Trophoblast cell (in vitro differentiated cells and primary cell): ENCODE data around the gene BAG3.
"Not testable (repeated sequence)": the region's sequence is repeated elsewhere in the genome, so short reads cannot be mapped to it uniquely, and the experiment has no call there.

ENCODE experiments used
- DNase-seq, 2 donors: peaks; one replicate each; pipeline ENCODE4 v3.0.0-alpha.2; 2016
- H2AFZ ChIP-seq: 2 replicates; pipeline ENCODE4 v1.6.1; 2013; ENCODE audit warnings: low read length, moderate library complexity, mild to moderate bottlenecking; ENCODE audit not compliant: insufficient read depth, poor library complexity
- H2AK5ac ChIP-seq: 2 replicates; pipeline ENCODE4 v1.6.1; 2013; ENCODE audit warnings: mild to moderate bottlenecking, low read length
- H2BK120ac ChIP-seq: 2 replicates; pipeline ENCODE4 v1.6.1; 2013; ENCODE audit warnings: low read length, mild to moderate bottlenecking, moderate library complexity; ENCODE audit not compliant: insufficient read depth, poor library complexity
- H2BK12ac ChIP-seq: 2 replicates; pipeline ENCODE4 v1.6.1; 2013; ENCODE audit warnings: mild to moderate bottlenecking, low read length, moderate library complexity
- H2BK5ac ChIP-seq: 2 replicates; pipeline ENCODE4 v1.6.1; 2013; ENCODE audit warnings: low read length, low read depth, moderate library complexity, mild to moderate bottlenecking; ENCODE audit not compliant: poor library complexity
- H3K14ac ChIP-seq: 2 replicates; pipeline ENCODE4 v1.6.1; 2013; ENCODE audit warnings: mild to moderate bottlenecking, low read length
- H3K18ac ChIP-seq: 2 replicates; pipeline ENCODE4 v1.6.1; 2013; ENCODE audit warnings: mild to moderate bottlenecking, low read length
- H3K23ac ChIP-seq: 2 replicates; pipeline ENCODE4 v1.6.1; 2013; ENCODE audit warnings: low read length
- H3K27ac ChIP-seq: 2 replicates; pipeline ENCODE4 v1.5.1; 2013; ENCODE audit warnings: low read depth, mild to moderate bottlenecking, inconsistent platforms, low read length, moderate library complexity
- H3K27me3 ChIP-seq: 2 replicates; pipeline ENCODE4 v1.6.1; 2013; ENCODE audit warnings: inconsistent platforms, mild to moderate bottlenecking, low read length, moderate library complexity; ENCODE audit not compliant: insufficient read depth
- H3K36me3 ChIP-seq, 2 experiments: 1 replicate in 1 of 2; 2 replicates in 1 of 2; pipeline ENCODE4 v1.6.1; 2013; ENCODE audit warnings: low read length in 2 of 2, mild to moderate bottlenecking in 2 of 2, moderate library complexity in 1 of 2; ENCODE audit not compliant: insufficient read depth in 2 of 2, control insufficient read depth in 1 of 2
- H3K4ac ChIP-seq: 2 replicates; pipeline ENCODE4 v1.6.1; 2013; ENCODE audit warnings: low read depth, mild to moderate bottlenecking, low read length, moderate library complexity
- H3K4me1 ChIP-seq, 2 experiments: 1 replicate in 1 of 2; 2 replicates in 1 of 2; pipeline ENCODE4 v1.6.1; 2013; ENCODE audit warnings: low read length in 2 of 2, mild to moderate bottlenecking in 2 of 2, moderate library complexity in 1 of 2; ENCODE audit not compliant: insufficient read depth in 2 of 2, control insufficient read depth in 1 of 2
- H3K4me2 ChIP-seq: 2 replicates; pipeline ENCODE4 v1.6.1; 2013; ENCODE audit warnings: inconsistent platforms, mild to moderate bottlenecking, low read length, moderate library complexity
- H3K4me3 ChIP-seq: 2 replicates; pipeline ENCODE4 v1.5.1; 2013; ENCODE audit warnings: mild to moderate bottlenecking, low read depth, low read length, inconsistent platforms
- H3K79me1 ChIP-seq: one replicate; pipeline ENCODE4 v1.6.1; 2013; ENCODE audit warnings: low read length
- H3K79me2 ChIP-seq: 2 replicates; pipeline ENCODE4 v1.6.1; 2013; ENCODE audit warnings: low read length, mild to moderate bottlenecking; ENCODE audit not compliant: control insufficient read depth, insufficient read depth, poor library complexity
- H3K9ac ChIP-seq: 2 replicates; pipeline ENCODE4 v1.6.1; 2013; ENCODE audit warnings: mild to moderate bottlenecking, low read length
- H3K9me3 ChIP-seq: 2 replicates; pipeline ENCODE4 v1.6.1; 2013; ENCODE audit warnings: low read depth, mild to moderate bottlenecking, control low read depth, inconsistent platforms, low read length; ENCODE audit not compliant: insufficient read depth
- H4K12ac ChIP-seq: 2 replicates; pipeline ENCODE4 v1.6.1; 2013; ENCODE audit warnings: low read depth, mild to moderate bottlenecking, low read length, moderate library complexity
- H4K8ac ChIP-seq: 2 replicates; pipeline ENCODE4 v1.6.1; 2013; ENCODE audit warnings: low read depth, mild to moderate bottlenecking, low read length, moderate library complexity
- H4K91ac ChIP-seq: one replicate; pipeline ENCODE4 v1.6.1; 2013; ENCODE audit warnings: low read depth, mild to moderate bottlenecking, low read length, moderate library complexity
- WGBS: extraction: QIAGEN DNeasy Blood & Tissue Kit; methylation state at CpG from one replicate; pipeline ENCODE4 v1.1.7; 2013; ENCODE audit warnings: missing lambda C conversion rate; ENCODE audit not compliant: insufficient read length, insufficient coverage; ENCODE audit errors: extremely low coverage; 5-methylcytosine and 5-hydroxymethylcytosine counted together

BAG3 gene

DNA sequence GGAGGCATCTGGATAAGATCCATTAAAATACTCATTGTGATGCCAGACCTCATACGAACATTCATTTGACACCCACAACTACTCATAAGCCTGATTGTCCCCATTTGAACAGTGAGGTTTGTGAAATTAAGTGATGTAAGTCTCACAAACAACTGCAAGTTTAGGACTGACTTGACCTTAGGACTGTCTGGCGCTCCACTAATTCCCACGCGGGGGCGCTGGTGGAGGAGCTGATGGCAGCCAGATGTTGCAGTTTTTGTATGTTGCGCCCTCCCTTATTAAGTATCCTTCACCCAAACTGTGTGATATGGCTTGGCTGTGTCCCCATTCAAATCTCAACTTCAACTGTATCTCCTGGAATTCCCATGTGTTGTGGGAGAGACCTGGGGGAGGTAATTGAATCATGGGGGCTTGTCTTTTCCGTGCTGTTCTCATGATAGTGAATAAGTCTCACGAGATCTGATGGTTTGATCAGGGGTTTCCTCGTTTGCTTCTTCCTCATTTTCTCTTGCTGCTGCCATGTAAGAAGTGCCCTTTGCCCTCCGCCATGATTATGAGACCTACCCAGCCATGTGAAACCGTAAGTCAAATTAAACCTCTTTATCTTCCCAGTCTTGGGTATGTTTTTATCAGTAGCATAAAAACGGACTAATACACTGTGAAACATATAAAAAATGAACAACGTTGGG is 34.2 kb upstream of the BAG3 start:
- no peak overlapping the region for H3K4ac ChIP-seq
- H2AFZ ChIP-seq, result no peak overlapping the region
- no peak overlapping the region for H3K14ac ChIP-seq
- no peaks in the 10 kb centered on the region for H3K79me2 ChIP-seq
- peaks cover 2 to 7% of the 10 kb centered on the region in 2 experiments for H3K4me1 ChIP-seq
- no peak overlapping the region for H2BK5ac ChIP-seq
- H3K27ac ChIP-seq, result no peak overlapping the region
- H3K4me2 ChIP-seq, result no peak overlapping the region
- H4K91ac ChIP-seq, result no peak overlapping the region
- peak; percentile 32 to 61 for DNase-seq
- no peak overlapping the region for H2AK5ac ChIP-seq
- WGBS, result no CpG with 5 or more reads among the region's 13 CpGs
- H3K79me1 ChIP-seq, result no peaks in the 10 kb centered on the region
- no peak overlapping the region for H3K9ac ChIP-seq
- H4K12ac ChIP-seq, result no peak overlapping the region
- H2BK12ac ChIP-seq, result no peak overlapping the region
- no peak overlapping the region for H3K18ac ChIP-seq
- H2BK120ac ChIP-seq, result no peak overlapping the region
- H3K27me3 ChIP-seq, result no peaks in the 10 kb centered on the region
- H3K4me3 ChIP-seq, result no peak overlapping the region
- H3K23ac ChIP-seq, result no peak overlapping the region
- no peak overlapping the region for H4K8ac ChIP-seq
- no peaks in the 10 kb centered on the region for H3K36me3 ChIP-seq
- H3K9me3 ChIP-seq, result no peaks in the 10 kb centered on the region

GRCh38 chr10:119619215-119619614 is 32.0 kb upstream of the BAG3 start:
- Histone ChIP-seq H3K9ac (no peak overlapping the region), H2AFZ (no peak overlapping the region), H4K12ac (no peak overlapping the region), H4K91ac (no peak overlapping the region), H2BK120ac (no peak overlapping the region), H3K4me2 (no peak overlapping the region), H3K79me2 (no peaks in the 10 kb centered on the region), H3K9me3 (no peaks in the 10 kb centered on the region), H3K4me3 (no peak overlapping the region), H3K36me3 (no peaks in the 10 kb centered on the region), H2BK5ac (no peak overlapping the region), H4K8ac (no peak overlapping the region), H2AK5ac (no peak overlapping the region), H3K27me3 (no peaks in the 10 kb centered on the region), H3K18ac (no peak overlapping the region), H3K23ac (no peak overlapping the region), H3K27ac (no peak overlapping the region), H3K79me1 (no peaks in the 10 kb centered on the region), H3K4ac (no peak overlapping the region), H2BK12ac (no peak overlapping the region), H3K14ac (no peak overlapping the region), H3K4me1 (peaks cover 2 to 7% of the 10 kb centered on the region in 2 experiments)
- no peak for DNase-seq
- WGBS, result no CpG with 5 or more reads among the region's 2 CpGs

DNA sequence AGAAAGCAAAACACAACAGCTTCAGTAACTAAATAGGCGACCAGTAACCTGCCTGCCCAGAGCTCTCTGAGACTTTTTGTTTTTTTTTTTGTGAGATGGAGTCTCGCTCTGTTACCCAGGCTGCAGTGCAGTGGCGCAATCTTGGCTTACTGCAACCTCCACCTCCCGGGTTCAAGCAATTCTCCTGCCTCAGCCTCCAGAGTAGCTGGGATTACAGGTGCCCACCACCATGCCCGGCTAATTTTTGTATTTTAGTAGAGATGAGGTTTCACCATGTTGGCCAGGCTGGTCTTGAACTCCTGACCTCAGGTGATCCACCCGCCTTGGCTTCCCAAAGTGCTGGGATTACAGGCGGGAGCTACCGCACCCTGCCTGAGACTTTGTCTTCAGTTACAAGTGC is 31.4 kb upstream of the BAG3 start:
- not testable (repeated sequence) for H4K91ac ChIP-seq, H3K79me1 ChIP-seq, H2BK120ac ChIP-seq, H2AK5ac ChIP-seq, H3K4me2 ChIP-seq, H3K14ac ChIP-seq, H3K27ac ChIP-seq, H3K9ac ChIP-seq, H3K18ac ChIP-seq, H3K23ac ChIP-seq, H2BK5ac ChIP-seq, DNase-seq, H4K12ac ChIP-seq, H3K36me3 ChIP-seq, H4K8ac ChIP-seq, H3K79me2 ChIP-seq, H3K27me3 ChIP-seq, H2AFZ ChIP-seq, H2BK12ac ChIP-seq, H3K4me1 ChIP-seq, H3K4me3 ChIP-seq, H3K4ac ChIP-seq, H3K9me3 ChIP-seq
- WGBS, result no CpG with 5 or more reads among the region's 8 CpGs

DNA sequence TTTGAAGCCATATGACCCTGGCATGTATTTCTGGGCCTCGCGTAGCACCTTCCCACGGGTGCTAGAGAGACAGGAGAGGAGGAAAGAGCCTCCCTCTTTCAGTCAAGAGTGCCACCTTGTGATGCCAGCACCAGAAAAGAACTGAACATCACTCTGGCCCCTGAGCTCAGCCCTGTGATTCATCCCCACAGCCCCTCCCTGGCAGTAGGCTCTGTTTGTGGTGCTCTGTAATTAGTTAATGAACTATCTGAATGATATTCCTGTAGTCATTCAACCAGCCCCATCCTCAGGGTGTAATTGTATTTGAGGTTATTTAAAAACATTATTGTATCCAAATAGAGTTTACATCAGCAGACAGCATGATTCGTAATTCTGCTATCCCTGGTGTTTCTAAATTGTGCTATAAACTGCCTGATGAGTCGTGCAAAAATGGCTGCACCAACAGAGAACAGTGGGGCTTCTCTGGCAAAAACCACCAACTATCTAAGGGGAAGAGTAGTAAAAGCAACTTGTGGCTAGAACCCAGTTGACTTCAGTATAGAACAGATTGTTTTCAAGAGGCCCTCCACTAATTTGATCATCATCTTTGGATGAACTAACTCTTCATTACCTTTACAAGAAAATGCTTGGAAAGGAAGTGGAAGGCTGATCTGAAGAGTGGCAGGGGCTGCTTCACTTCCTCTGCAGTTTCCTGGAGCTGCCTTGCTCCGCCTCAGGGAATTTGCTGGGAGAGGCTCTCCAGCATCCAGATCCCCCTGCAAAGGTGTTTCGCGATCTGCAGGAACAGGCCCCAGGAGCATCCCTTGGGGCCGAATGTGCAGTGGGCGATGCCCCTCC is 30.7 kb upstream of the BAG3 start:
- Histone ChIP-seq H2AK5ac (no peak overlapping the region), H3K79me1 (no peaks in the 10 kb centered on the region), H4K91ac (no peak overlapping the region), H4K8ac (no peak overlapping the region), H3K4ac (no peak overlapping the region), H3K23ac (no peak overlapping the region), H3K27ac (no peak overlapping the region), H2BK5ac (no peak overlapping the region), H3K9ac (peak overlapping the region; percentile 38), H3K79me2 (no peaks in the 10 kb centered on the region), H3K9me3 (no peaks in the 10 kb centered on the region), H2BK12ac (no peak overlapping the region), H2AFZ (no peak overlapping the region), H3K4me1 (peaks cover 2 to 7% of the 10 kb centered on the region in 2 experiments), H2BK120ac (no peak overlapping the region), H3K4me2 (no peak overlapping the region), H3K36me3 (no peaks in the 10 kb centered on the region), H3K18ac (no peak overlapping the region), H4K12ac (no peak overlapping the region), H3K4me3 (no peak overlapping the region), H3K27me3 (no peaks in the 10 kb centered on the region), H3K14ac (no peak overlapping the region)
- no peak for DNase-seq
- no CpG with 5 or more reads among the region's 10 CpGs for WGBS
